CD4-positive, alpha-beta T cell treated with Interleukin-12 subunit alpha and Interleukin-12 subunit beta, for 1 hour (primary cell): ENCODE data around the gene EXOC3L2.
"Not testable (repeated sequence)": the region's sequence is repeated elsewhere in the genome, so short reads cannot be mapped to it uniquely, and the experiment has no call there.

Source experiments
- DNase-seq: peaks from one replicate; pipeline ENCODE4 v3.0.0-alpha.2; 2020

EXOC3L2 gene

DNA sequence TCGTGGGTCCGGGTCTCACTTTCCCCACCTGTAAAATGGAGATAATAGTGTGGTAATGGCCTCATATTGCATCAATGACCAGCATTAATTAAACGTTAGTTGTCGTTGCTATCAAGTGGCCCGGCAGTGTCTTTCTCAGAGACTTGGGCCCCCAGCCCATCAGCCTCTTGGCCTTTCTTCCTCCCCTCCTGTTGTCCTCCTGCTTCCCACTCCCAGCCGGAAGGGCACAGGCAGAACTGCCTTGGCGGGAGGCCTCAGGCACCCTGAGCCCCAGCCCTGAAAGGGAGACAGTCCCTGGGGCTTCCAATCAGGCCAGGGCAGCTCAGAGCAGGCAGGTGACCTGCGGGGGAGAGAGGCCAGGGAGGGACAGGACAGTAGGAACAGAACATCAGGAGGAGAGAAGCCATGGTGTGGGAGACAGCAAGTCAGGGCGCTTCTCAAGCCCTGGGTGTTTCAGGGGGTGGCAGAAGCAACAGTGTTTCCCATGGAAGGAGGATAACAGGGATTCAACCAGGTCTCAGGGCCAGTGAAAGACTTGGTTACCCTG, 10.5 kb upstream of the EXOC3L2 start:
- DNase-seq = no peak

GRCh38 chr19:45254044-45254531, 8.9 kb upstream of the EXOC3L2 start:
- DNase-seq = peak; percentile 14

DNA sequence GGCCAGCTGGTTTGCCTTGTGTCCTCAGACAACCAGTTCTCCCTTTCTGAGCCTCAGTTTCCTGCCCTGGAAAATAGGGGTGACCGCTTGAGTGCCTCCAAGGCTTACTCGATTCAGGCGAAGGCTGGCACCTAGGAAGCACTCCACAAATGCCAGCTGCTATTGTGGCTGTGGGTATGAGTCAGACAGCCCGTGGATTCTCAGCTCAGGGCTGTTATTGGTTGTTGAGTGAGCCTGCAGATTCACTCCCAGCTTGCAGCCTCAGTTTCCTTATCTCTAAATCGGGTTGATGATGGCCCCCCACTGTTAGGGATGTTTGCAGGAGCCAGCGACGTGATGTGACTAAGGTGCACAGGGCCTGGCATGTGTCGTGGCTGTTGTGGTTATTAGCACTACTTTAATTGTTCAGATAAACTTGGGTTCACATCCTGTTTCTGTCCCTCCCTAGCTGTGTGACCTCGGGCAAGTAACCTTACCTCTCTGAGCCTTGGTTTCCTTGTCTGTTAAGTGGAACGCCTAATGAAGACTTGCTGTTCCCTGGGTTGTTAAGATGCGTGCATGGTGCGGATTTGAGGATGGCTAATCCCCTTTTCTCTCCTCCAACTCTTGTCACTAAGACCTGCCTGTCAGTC, 8.3 kb upstream of the EXOC3L2 start:
- peak; percentile 30 for DNase-seq

DNA sequence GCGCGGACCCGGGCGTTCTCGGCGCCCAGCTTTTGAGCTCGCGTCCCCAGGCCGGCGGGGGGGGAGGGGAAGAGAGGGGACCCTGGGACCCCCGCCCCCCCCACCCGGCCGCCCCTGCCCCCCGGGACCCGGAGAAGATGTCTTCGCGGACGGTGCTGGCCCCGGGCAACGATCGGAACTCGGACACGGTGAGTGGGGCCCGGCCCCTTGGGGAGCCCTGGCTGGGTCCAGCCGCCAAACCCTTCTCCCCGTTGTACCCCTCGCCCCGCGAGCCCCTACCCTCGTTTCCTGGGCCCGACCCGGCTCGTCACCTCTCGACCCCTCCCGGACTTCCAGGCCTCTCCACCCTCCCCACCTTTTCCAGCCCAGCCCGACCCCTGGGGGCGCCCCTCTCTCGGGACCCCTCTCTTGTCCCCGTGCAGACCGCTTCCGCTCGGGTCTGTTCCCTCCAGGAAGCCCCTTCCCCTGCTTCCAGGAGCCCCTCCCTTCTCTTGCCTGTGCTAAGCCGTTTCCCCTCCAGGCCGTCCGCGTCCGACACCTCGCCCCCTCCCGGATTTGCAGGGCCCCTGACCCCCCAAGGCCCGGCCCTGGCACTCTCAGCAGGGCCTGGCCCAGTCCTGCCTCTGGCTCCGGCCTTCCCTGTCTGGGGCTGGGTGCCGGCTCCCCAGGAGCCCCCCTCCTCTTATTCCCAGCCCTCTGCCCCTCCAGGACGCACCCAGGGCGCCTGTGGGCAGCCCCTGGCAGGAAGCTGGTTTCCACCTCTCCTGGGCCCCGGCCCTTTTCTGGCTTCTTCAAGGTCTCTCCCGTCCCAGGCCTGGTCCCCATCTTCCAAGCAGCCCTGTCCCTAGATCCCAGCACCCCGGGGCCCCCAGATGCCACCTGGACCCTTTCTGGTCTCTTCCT, 6.5 kb upstream of the EXOC3L2 start:
- DNase-seq = peak; percentile 15

DNA sequence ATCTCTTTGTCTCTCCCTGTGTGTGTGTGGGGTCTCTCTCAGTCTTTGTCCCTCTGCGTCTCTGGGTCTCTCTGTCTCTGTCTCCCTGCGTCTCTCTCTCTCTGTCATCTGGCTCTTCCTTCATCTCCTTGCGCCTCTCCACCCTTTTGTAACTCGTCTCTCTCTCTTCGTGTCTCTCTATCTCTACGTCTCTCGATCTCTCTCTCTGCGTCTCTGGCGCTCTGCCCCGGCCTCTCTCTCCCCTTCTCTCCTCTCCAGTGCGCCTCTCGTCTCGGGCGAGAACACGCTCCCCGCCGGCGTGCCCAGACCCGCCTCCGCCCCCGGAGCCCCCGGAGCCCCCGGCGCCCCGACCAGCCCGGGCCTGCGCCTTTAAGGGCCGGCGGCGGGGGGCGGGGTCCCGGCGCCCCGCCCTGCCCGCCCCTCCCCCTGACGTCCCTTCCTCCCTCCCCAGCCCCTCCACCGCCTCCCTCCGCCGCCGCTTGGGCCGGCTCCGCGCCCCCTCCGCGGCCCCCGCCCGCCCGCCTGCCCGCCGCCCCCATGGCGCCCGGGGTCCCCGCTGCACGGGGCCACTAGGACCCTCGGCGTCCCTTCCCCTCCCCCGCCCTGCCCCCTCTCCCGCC, 5.7 kb upstream of the EXOC3L2 start, which contains the start of gene MARK4:
Gene MARK4, plus strand, starts transcription at position 440 of the 620 bp plus-strand sequence. CDS start 318 bp downstream, outside the sequence.
- peak; percentile 66 for DNase-seq

- no peak for DNase-seq
These were observed 5.1 kb upstream of the EXOC3L2 start for GRCh38 chr19:45250216-45250831.

GRCh38 chr19:45249261-45250033, 4.2 kb upstream of the EXOC3L2 start:
- DNase-seq = no peak

DNA sequence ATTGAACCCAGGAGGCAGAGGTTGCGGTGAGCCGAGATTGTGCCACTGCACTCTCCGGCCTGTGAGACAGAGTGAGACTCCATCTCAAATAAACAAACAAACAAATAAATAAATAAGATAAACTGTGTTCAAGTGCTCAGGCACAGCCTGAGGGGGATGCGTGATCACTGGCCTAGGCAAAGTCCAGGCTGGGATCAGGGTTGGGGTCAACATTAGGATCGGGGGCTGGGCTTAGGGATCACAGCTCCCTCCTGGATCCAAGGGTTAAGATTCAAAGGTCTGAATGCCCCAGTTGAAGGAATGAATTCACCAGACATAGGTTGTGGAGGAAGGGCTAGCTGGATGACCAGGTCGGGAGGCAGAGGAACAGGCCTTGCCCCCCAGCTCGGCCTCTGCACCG, 1.9 kb upstream of the EXOC3L2 start:
- no peak for DNase-seq

- no peak for DNase-seq
These were observed 619 bp upstream of the EXOC3L2 start for GRCh38 chr19:45245826-45246225.

DNA sequence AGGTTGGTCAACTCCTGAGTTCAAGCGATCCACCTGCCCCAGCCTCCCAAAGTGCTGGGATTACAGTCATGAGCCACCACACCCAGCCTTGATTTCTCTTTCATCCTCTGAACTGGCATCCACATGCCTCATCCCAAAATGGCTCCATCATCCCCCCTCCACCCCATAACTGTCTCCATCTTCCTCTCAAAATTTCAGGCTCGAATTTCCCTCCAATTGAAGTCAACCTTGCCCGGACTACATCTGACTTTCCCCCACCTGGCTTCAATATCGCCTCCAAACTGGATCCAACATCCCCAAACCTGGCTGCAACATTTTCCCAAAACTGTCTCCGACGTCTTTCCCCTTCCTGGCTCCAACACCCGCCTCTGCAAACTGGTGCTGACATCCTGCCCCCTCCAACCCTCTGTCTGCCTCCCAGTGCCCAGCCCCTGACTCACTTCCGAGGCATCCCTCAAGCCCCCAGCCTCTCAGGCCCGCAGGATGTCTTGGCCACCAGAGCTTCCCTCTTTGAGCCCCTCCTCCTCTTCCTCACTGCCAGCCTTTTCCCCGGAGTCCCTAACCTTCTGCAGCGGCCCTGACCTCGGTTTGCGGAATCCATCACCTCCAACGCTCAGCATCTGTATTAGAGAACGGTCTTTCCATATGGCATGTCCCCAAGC, 943 bp downstream of the EXOC3L2 start:
- DNase-seq = no peak

DNA sequence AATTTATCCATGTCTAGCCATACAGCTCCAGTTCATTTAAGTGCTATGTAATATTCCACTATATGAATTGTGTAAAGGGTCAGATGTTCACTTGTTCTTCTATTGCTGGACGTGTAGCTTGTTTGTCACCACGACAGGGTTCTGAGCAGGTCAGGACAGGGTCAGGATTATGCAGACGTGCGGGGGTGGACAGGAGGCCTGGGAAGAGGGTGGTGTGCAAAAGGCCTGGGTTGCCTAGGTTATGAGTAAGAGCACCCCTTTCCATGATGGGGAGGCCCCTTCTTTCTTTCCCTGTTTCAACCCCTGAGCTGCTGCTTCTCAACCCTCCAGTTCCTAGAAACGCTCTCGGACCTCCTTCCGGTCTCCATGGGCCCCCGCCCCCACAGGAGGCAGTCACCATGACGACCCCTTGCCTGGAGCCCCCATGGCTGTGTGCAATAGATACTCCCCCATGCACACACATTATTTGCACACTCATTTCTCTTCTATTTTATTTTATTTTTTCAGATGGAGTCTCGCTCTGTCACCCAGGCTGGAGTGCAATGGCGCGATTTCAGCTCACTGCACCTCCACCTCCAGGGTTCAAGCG, 2.0 kb downstream of the EXOC3L2 start:
- DNase-seq = no peak

DNA sequence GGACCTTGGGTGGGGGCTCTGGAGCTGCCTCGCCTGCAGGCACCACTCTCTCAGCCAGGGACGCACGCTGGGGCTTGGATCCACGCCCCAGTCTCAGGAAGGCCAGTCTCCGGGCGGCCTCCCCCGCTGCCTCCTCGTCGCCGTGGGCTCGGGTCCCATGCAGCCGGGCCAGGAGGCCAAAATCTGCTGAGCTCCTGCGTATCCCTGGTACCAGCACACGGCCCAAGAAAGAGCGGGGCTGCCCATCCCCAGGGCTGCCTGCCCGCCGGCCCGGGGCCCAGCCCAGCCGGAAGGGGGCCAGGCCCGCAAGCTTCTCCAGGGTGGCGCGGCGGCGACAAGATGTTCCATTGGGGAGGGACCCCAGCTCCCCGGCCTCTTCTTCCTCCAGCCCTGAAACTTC, 6.7 kb downstream of the EXOC3L2 start:
- DNase-seq = no peak

DNA sequence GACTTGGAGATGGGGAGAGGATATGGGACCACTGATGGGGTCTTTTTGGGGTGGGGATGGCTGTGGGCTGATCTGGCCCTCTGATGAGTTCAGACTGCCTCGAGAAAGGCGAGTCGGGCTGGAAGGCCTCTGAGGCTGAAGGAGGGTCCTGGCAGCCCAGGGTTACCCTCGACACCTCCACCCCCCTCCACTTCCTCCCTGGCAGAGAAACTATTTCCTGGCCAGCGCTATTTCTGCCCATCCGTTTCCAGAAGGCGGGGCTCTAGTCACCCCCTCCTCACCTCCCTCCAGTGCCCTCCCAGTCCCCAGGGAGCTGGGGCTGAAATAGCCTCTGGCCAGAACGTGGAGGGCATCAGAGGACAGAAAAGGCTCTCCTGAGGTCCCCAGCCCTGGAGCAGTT, 9.7 kb downstream of the EXOC3L2 start:
- no peak for DNase-seq

DNA sequence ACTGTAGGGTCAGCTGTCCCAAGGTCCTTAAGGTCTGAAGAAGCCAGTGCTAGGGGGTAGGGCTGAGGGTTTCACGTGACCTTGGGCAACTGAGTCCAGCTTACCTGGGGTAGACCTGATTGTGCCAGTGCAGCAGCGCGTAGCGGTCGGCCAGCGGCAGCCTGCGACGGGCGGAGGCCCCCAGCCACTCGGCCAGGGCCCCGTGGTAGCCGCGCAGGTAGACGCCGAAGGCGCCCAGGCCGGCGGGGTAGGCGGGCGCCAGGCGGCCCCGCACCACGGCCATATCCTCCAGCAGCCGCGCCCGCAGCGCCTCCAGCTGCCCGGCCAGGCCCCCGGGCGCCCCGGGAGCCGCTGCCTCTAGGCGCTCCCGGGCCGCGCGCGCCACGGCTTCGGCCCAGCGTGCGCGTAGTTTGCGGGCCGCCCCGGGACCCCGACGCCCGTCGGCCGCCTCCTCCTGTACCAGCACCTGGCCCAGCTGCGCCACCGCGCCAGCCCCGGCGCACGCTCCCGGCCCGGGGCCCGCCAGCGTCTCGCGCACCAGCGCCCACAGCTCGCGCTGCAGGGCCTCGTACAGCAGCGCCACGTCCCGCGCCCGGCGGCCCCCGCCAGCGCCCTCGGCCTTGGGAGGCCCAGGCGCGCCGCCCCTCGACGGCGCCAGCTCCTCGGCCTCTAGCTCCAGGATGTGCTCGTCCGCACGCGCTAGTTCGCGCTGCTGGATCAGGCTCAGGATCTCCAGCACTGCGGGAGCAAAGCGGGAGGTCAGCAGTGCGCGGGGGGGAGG, 10.9 kb downstream of the EXOC3L2 start:
- DNase-seq = no peak

- DNase-seq = no peak
These were observed 13.3 kb downstream of the EXOC3L2 start for GRCh38 chr19:45231891-45232290.

- DNase-seq = not testable (repeated sequence)
These were observed 16.2 kb downstream of the EXOC3L2 start for GRCh38 chr19:45229056-45229455.

DNA sequence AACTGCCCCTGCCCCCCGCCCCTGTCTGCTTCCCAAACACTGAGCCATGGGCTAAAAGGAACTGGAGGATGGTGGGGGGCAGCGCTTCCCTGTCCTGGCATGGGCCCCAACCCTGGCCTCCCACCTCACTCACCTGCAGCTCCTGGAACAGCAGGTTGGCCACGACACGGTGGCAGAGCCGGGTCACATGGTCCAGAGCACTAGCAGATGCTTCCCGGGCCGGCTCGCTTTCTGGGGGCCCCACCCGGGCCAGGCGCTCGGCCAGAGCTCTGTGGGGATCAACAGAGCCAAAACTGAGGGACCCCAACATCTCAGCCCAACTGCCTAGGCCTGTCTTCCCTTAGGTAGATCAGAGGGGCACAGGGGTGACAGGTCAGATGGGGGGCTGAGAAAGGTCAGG, 20.6 kb downstream of the EXOC3L2 start:
- DNase-seq = no peak

- DNase-seq = no peak
These were observed 21.3 kb downstream of the EXOC3L2 start for GRCh38 chr19:45223879-45224278.

DNA sequence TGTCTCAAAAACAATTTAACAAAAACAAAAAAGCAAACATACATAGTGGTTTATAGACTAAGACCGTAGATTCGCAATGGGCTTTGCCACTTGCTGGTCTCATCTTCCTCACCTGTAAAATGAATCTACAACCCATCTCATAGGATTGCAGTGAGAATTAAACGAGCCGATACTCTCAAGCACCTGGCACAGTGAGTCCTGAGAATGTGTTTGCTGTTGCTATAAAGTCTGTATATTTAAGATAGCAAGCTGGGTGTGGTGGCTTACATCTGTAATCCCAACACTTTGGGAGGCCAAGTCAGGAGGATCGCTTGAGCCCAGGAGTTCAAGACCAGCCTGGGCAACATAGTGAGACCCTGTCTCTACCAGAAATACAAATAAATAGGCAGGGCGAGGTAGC, 22.5 kb downstream of the EXOC3L2 start:
- DNase-seq = no peak
